NB4 (cell line): ENCODE data around the gene LCAT.

ENCODE experiments used
- CTCF ChIP-seq: IDR thresholded peaks from one replicate; pipeline ENCODE4 v1.5.1; 2012; ENCODE audit warnings: low read depth, low read length
- MAX ChIP-seq: IDR thresholded peaks from 2 replicates; pipeline ENCODE4 v1.6.1; 2011; ENCODE audit warnings: low read depth, low read length
- POLR2A ChIP-seq: IDR thresholded peaks from 2 replicates; pipeline ENCODE4 v1.6.1; 2011; ENCODE audit warnings: mild to moderate bottlenecking; ENCODE audit not compliant: insufficient read length; ENCODE audit errors: extremely low read depth

GRCh38 chr16:67976205-67976604 is 32.3 kb upstream of the LCAT start:
- no peak for TF ChIP-seq CTCF
- no peak for TF ChIP-seq MAX
- no peak for TF ChIP-seq POLR2A
